H9 (cell line): ENCODE measurements around the gene TRIM9. TPM values are rescaled to one million over a fixed set of nuclear protein-coding genes. Genes with fewer than 3 reads are reported as not detected.

Source experiments
- DNase-seq: peaks from one replicate; pipeline ENCODE4 v3.0.0-alpha.2; 2017
- H2AFZ ChIP-seq: one replicate; pipeline ENCODE4 v1.6.1; 2013; ENCODE audit warnings: mild to moderate bottlenecking, low read length, control low read depth, moderate library complexity
- H2AK5ac ChIP-seq: 2 replicates; pipeline ENCODE4 v1.6.1; 2013; ENCODE audit warnings: low read length, control low read depth, mixed read lengths; ENCODE audit not compliant: insufficient read length
- H2BK120ac ChIP-seq: one replicate; pipeline ENCODE4 v1.6.1; 2013; ENCODE audit warnings: low read depth, mild to moderate bottlenecking, low read length, control low read depth, inconsistent platforms; ENCODE audit not compliant: poor library complexity, severe bottlenecking
- H2BK12ac ChIP-seq: 2 replicates; pipeline ENCODE4 v1.6.1; 2013; ENCODE audit warnings: low read length, control low read depth, mixed read lengths, low read depth; ENCODE audit not compliant: insufficient read length
- H2BK15ac ChIP-seq: 2 replicates; pipeline ENCODE4 v1.6.1; 2013; ENCODE audit warnings: low read depth, low read length, control low read depth
- H2BK20ac ChIP-seq: one replicate; pipeline ENCODE4 v1.6.1; 2013; ENCODE audit warnings: low read depth, mild to moderate bottlenecking, low read length, control low read depth, inconsistent platforms; ENCODE audit not compliant: poor library complexity, severe bottlenecking
- H2BK5ac ChIP-seq: 2 replicates; pipeline ENCODE4 v1.6.1; 2013; ENCODE audit warnings: low read length, control low read depth, mixed read lengths; ENCODE audit not compliant: insufficient read length
- H3K14ac ChIP-seq: 2 replicates; pipeline ENCODE4 v1.6.1; 2013; ENCODE audit warnings: low read length, control low read depth; ENCODE audit not compliant: insufficient read depth
- H3K18ac ChIP-seq: 2 replicates; pipeline ENCODE4 v1.6.1; 2013; ENCODE audit warnings: low read depth, mild to moderate bottlenecking, mixed read lengths, low read length, control low read depth; ENCODE audit not compliant: insufficient read length
- H3K23ac ChIP-seq: 2 replicates; pipeline ENCODE4 v1.6.1; 2013; ENCODE audit warnings: low read length, control low read depth, mixed read lengths, low read depth; ENCODE audit not compliant: insufficient read length
- H3K23me2 ChIP-seq: 2 replicates; pipeline ENCODE4 v1.6.1; 2013; ENCODE audit warnings: low read depth, mild to moderate bottlenecking, mixed read lengths, low read length, control low read depth; ENCODE audit not compliant: insufficient read length, poor library complexity, severe bottlenecking
- H3K27ac ChIP-seq: 2 replicates; pipeline ENCODE4 v1.5.1; 2013; ENCODE audit warnings: low read length, control low read depth, mixed read lengths, low read depth; ENCODE audit not compliant: insufficient read length
- H3K27me3 ChIP-seq: 2 replicates; pipeline ENCODE4 v1.6.1; 2013; ENCODE audit warnings: low read length, control low read depth, inconsistent platforms; ENCODE audit not compliant: insufficient read depth
- H3K4ac ChIP-seq: 2 replicates; pipeline ENCODE4 v1.6.1; 2013; ENCODE audit warnings: low read depth, mild to moderate bottlenecking, control low read depth, inconsistent platforms, low read length, moderate library complexity
- H3K4me1 ChIP-seq: 2 replicates; pipeline ENCODE4 v1.6.1; 2013; ENCODE audit warnings: low read length, control low read depth, inconsistent platforms; ENCODE audit not compliant: insufficient read depth
- H3K4me2 ChIP-seq: 2 replicates; pipeline ENCODE4 v1.6.1; 2013; ENCODE audit warnings: low read length, control low read depth, mixed read lengths; ENCODE audit not compliant: insufficient read length, insufficient read depth
- H3K56ac ChIP-seq: 2 replicates; pipeline ENCODE4 v1.6.1; 2013; ENCODE audit warnings: low read depth, mild to moderate bottlenecking, mixed read lengths, low read length, control low read depth; ENCODE audit not compliant: insufficient read length
- H3K79me1 ChIP-seq: 2 replicates; pipeline ENCODE4 v1.6.1; 2013; ENCODE audit warnings: low read depth, mild to moderate bottlenecking, moderate library complexity, low read length, control low read depth, inconsistent platforms; ENCODE audit not compliant: insufficient read depth, poor library complexity, severe bottlenecking
- H3K79me2 ChIP-seq: 2 replicates; pipeline ENCODE4 v1.6.1; 2013; ENCODE audit warnings: low read length, control low read depth, inconsistent platforms; ENCODE audit not compliant: insufficient read depth
- H3K9ac ChIP-seq: 2 replicates; pipeline ENCODE4 v1.6.1; 2013; ENCODE audit warnings: low read length, control low read depth, mixed read lengths; ENCODE audit not compliant: insufficient read length; ENCODE audit errors: extremely low read depth
- H3K9me3 ChIP-seq: one replicate; pipeline ENCODE4 v1.6.1; 2013; ENCODE audit warnings: low read depth, low read length, inconsistent platforms; ENCODE audit not compliant: control insufficient read depth
- H3T11ph ChIP-seq: one replicate; pipeline ENCODE4 v1.6.1; 2013; ENCODE audit warnings: mild to moderate bottlenecking, low read length, control low read depth, inconsistent platforms
- H4K20me1 ChIP-seq: one replicate; pipeline ENCODE4 v1.6.1; 2013; ENCODE audit not compliant: control insufficient read depth, insufficient read length, insufficient read depth
- H4K5ac ChIP-seq: 2 replicates; pipeline ENCODE4 v1.6.1; 2013; ENCODE audit warnings: low read depth, mild to moderate bottlenecking, mixed read lengths, low read length, control low read depth; ENCODE audit not compliant: insufficient read length
- H4K8ac ChIP-seq: replicated peaks from 2 replicates; pipeline ENCODE4 v1.6.1; 2013; ENCODE audit warnings: low read length, control low read depth, mixed read lengths, low read depth; ENCODE audit not compliant: insufficient read length
- H4K91ac ChIP-seq: 2 replicates; pipeline ENCODE4 v1.6.1; 2013; ENCODE audit warnings: low read depth, mild to moderate bottlenecking, moderate library complexity, mixed read lengths, low read length, control low read depth; ENCODE audit not compliant: insufficient read length
- H3K27ac Mint-ChIP-seq, 3 experiments: 2 replicates in 2 of 3; 3 replicates in 1 of 3; pipeline ENCODE4 v1.8.0; 2020 to 2021; ENCODE audit warnings: mixed read lengths in 3 of 3, mild to moderate bottlenecking in 1 of 3, moderate library complexity in 1 of 3
- H3K27me3 Mint-ChIP-seq: 2 replicates; pipeline ENCODE4 v1.8.0; 2021; ENCODE audit warnings: low read depth, mild to moderate bottlenecking, moderate library complexity, mixed read lengths
- H3K36me3 Mint-ChIP-seq, 3 experiments: 2 replicates in 2 of 3; 3 replicates in 1 of 3; pipeline ENCODE4 v1.8.0; 2020 to 2021; ENCODE audit warnings: low read depth in 3 of 3, mixed read lengths in 3 of 3; ENCODE audit not compliant: insufficient read depth in 1 of 3
- H3K4me1 Mint-ChIP-seq, 2 experiments: 2 replicates each; pipeline ENCODE4 v1.8.0; 2020; ENCODE audit warnings: mixed read lengths in 2 of 2
- H3K4me3 Mint-ChIP-seq, 2 experiments: 2 replicates in 1 of 2; 3 replicates in 1 of 2; pipeline ENCODE4 v1.8.0; 2020 to 2021; ENCODE audit warnings: mild to moderate bottlenecking in 2 of 2, mixed read lengths in 2 of 2, moderate library complexity in 1 of 2
- H3K9me3 Mint-ChIP-seq, 2 experiments: 2 replicates in 1 of 2; 3 replicates in 1 of 2; pipeline ENCODE4 v1.8.0; 2020; ENCODE audit warnings: mild to moderate bottlenecking in 2 of 2, mixed read lengths in 2 of 2, moderate library complexity in 1 of 2
- CTCF ChIP-seq: fragments of 200-600 bp; sonication (generic); conservative IDR thresholded peaks from 3 replicates; pipeline ENCODE4 v1.8.0; 2021; ENCODE audit warnings: antibody characterized with exemption, mild to moderate bottlenecking
- WGBS: extraction: QIAGEN DNeasy Blood & Tissue Kit; methylation state at CpG from one replicate; pipeline ENCODE4 v1.1.7; 2013; ENCODE audit warnings: missing lambda C conversion rate, low lambda C conversion rate, mixed read lengths; ENCODE audit not compliant: insufficient read length; ENCODE audit errors: extremely low coverage; 5-methylcytosine and 5-hydroxymethylcytosine counted together
- total RNA-seq: library from RNA; stranded (reverse); gene quantifications from 2 replicates; pipeline ENCODE4 v1.2.1, GENCODE V29; 2021

TRIM9 gene
- total RNA-seq, 1 experiment from 2014 or later: 0.98 TPM

- Histone ChIP-seq H3K27ac (no peak overlapping the region), H3K4ac (no peak overlapping the region), H3K23ac (no peak overlapping the region), H2BK12ac (no peak overlapping the region), H2BK120ac (no peak overlapping the region), H3K4me2 (no peak overlapping the region), H2BK20ac (no peak overlapping the region), H4K8ac (no peak overlapping the region), H3T11ph (no peak overlapping the region), H3K56ac (no peak overlapping the region), H2AFZ (no peak overlapping the region), H3K79me1 (no peaks in the 10 kb centered on the region), H2BK5ac (no peak overlapping the region), H3K18ac (no peak overlapping the region), H4K5ac (no peak overlapping the region), H3K9ac (no peak overlapping the region), H2BK15ac (no peak overlapping the region), H3K14ac (no peak overlapping the region), H2AK5ac (no peak overlapping the region), H4K91ac (no peak overlapping the region), H3K27me3 (no peaks in the 10 kb centered on the region), H4K20me1 (no peaks in the 10 kb centered on the region), H3K23me2 (no peaks in the 10 kb centered on the region), H3K9me3 (no peaks in the 10 kb centered on the region), H3K79me2 (no peaks in the 10 kb centered on the region), H3K4me1 (no peaks in the 10 kb centered on the region)
- Mint-ChIP-seq H3K4me1 (no peaks in the 10 kb centered on the region), H3K27me3 (no peaks in the 10 kb centered on the region), H3K4me3 (no peak overlapping the region), H3K36me3 (peaks cover 0 to 22% (median 7%) of the 10 kb centered on the region in 3 experiments; a peak in 6 of 7 replicates), H3K9me3 (no peaks in the 10 kb centered on the region), H3K27ac (no peak overlapping the region)
- DNase-seq: peak; percentile 8
- no CpG with 5 or more reads among the region's 2 CpGs for WGBS
- TF ChIP-seq CTCF: no peak
These were observed 158.9 kb downstream of the TRIM9 start for GRCh38 chr14:50936016-50936340.
